Mucosa of gallbladder (tissue), 1 donor: ENCODE measurements around the gene CCDC27. TPM values are rescaled to one million over a fixed set of nuclear protein-coding genes. Genes with fewer than 3 reads are reported as not detected.
A peak's percentile ranks its signal among the peaks of the same experiment; 100 is the strongest.

Experiments
- DNase-seq: peaks from one replicate; pipeline ENCODE4 v3.0.0-alpha.2; 2020; ENCODE audit warnings: low spot score
- total RNA-seq: library from RNA; stranded (reverse); gene quantifications from one replicate; pipeline ENCODE4 v1.2.1, GENCODE V29; 2021
- donor health status: DM: no; HTN: no; CAD: no.

The CCDC27 gene
- total RNA-seq, 1 donor from 2014 or later: not detected

GRCh38 chr1:3774946-3775489, 22.8 kb downstream of the CCDC27 start:
- no peak for DNase-seq

- DNase-seq: peak; percentile 34
Measured at GRCh38 chr1:3775490-3776230, 23.4 kb downstream of the CCDC27 start.

- DNase-seq: no peak
Measured at GRCh38 chr1:3776231-3776961, 24.1 kb downstream of the CCDC27 start.

- no peak for DNase-seq
Measured at GRCh38 chr1:3777078-3777547, 24.9 kb downstream of the CCDC27 start.

- DNase-seq: no peak
Measured at GRCh38 chr1:3777647-3778589, 25.7 kb downstream of the CCDC27 start.

GRCh38 chr1:3778590-3779264, 26.5 kb downstream of the CCDC27 start:
- DNase-seq: no peak

GRCh38 chr1:3779265-3779911, 27.1 kb downstream of the CCDC27 start:
- no peak for DNase-seq

GRCh38 chr1:3779912-3780416, 27.7 kb downstream of the CCDC27 start:
- DNase-seq: no peak

- no peak for DNase-seq
Measured at GRCh38 chr1:3780901-3781300, 28.7 kb downstream of the CCDC27 start.

GRCh38 chr1:3783651-3784474, 31.6 kb downstream of the CCDC27 start:
- DNase-seq: no peak

- no peak for DNase-seq
Measured at GRCh38 chr1:3785045-3785444, 32.8 kb downstream of the CCDC27 start.

- no peak for DNase-seq
Measured at GRCh38 chr1:3785456-3786157, 33.4 kb downstream of the CCDC27 start.

- DNase-seq: no peak
Measured at GRCh38 chr1:3786468-3787348, 34.5 kb downstream of the CCDC27 start.

GRCh38 chr1:3787349-3787715, 35.1 kb downstream of the CCDC27 start:
- DNase-seq: no peak

GRCh38 chr1:3787745-3788605, 35.7 kb downstream of the CCDC27 start:
- DNase-seq: no peak

- no peak for DNase-seq
Measured at GRCh38 chr1:3788756-3789420, 36.6 kb downstream of the CCDC27 start.
